ENCODE results near the gene PRRC1.

DNA sequence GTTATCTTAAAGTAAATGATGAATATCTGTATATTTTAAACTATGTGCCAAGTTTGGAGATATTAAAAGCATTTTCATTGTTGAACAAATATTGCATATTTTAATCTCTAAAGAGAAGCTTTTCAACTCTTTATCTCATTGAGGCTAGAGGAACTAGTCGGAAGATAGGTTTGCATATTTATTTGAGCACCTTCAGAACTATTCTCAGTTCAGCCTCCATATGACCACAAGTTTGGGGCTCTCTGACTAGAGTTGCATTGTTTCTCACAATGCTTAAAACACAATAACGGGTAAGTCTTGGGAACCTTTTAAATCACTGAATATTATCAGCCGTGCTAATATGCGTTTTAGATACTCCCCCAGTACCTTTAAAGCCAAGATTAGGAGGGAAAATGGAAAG lies 84.2 kb downstream of the PRRC1 start:
- TF ChIP-seq, protein P1, sequence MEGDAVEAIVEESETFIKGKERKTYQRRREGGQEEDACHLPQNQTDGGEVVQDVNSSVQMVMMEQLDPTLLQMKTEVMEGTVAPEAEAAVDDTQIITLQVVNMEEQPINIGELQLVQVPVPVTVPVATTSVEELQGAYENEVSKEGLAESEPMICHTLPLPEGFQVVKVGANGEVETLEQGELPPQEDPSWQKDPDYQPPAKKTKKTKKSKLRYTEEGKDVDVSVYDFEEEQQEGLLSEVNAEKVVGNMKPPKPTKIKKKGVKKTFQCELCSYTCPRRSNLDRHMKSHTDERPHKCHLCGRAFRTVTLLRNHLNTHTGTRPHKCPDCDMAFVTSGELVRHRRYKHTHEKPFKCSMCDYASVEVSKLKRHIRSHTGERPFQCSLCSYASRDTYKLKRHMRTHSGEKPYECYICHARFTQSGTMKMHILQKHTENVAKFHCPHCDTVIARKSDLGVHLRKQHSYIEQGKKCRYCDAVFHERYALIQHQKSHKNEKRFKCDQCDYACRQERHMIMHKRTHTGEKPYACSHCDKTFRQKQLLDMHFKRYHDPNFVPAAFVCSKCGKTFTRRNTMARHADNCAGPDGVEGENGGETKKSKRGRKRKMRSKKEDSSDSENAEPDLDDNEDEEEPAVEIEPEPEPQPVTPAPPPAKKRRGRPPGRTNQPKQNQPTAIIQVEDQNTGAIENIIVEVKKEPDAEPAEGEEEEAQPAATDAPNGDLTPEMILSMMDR (IDR thresholded peaks at IDR 0.05), result no peak
- no peak for TF ChIP-seq POLR2A (IDR thresholded peaks at IDR 0.05)
